ENCODE measurements around the gene CMYA5. TPM values are rescaled to one million over a fixed set of nuclear protein-coding genes. Genes with fewer than 3 reads are reported as not detected.
A peak's percentile ranks its signal among the peaks of the same experiment; 100 is the strongest.
"Not testable (repeated sequence)": the region's sequence is repeated elsewhere in the genome, so short reads cannot be mapped to it uniquely, and the experiment has no call there.

Gene CMYA5
- polyA plus RNA-seq (ENCODE audit: insufficient read length), result 230 TPM

DNA sequence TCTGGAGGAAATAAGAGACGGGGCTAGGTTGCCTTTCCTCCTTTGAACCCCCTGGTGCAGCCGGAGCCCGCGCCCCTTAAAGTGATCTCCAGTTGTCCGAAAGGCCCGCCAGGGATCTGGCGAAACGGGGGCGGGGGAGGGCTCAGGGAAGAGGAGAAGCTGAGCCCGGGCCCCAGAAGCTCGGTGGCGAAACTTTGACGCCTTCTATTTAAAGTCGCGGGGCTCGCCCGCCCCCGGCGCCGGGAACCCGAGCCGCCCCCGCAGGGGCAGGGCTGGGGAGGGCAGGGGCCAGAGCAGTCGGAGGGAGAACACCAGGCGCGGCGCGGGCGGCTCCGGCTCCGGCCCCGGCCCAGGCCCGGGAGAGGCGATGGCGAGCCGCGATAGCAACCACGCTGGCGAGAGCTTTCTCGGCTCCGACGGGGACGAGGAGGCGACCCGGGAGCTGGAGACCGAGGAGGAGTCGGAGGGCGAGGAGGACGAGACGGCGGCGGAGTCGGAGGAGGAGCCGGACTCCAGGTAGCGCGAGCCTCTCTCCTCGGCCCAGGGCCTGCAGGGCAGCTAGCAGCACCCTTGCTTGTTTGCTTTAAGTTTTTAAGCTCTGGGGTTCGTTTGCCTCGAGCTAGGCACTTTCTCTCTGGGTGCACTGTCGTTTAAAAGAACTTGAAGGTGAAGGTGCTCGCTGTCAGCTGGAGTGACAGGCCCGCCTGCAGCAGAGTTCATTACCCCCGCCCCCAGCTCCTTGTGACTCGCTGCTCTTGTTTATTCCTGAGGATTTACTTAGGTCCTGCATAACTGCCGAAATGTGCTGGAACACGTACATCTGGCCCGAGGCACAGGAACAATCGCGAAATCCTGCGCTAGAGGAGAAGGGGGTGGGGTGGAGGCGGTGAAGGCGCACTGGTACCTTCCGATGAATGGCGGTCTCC lies at the start of gene CMYA5:
TSS of gene CMYA5 (plus strand) at position 296 of the 926 bp plus-strand sequence. CDS start at position 368, 72 bp downstream.
- DNase-seq (ENCODE audit: low read depth), result peak; percentile 14

DNA sequence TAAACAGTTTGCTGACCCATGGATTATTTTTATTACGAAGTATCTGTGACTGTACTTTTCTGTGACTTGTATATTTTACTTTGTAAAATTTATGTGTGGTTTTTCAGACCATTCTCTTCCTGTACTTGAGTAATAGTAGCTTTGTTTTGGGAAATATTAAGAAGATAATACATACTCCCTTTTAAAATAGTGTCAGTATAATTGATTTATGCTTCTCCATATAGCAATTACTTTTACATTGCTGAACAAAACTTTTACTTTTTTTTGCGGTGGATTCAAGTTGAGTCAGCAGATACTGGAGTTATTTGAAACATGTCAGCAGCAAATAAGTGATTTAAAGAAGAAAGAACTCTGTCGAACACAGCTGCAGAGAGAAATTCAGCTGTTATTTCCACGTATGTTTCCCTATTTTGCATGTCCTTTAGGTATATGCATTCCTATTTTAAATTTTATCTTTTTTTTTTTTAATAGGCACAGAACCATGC lies 49.0 kb upstream of the CMYA5 start:
- no peak for DNase-seq (ENCODE audit: low read depth)

- DNase-seq (ENCODE audit: low read depth), result no peak
These were observed 48.2 kb upstream of the CMYA5 start for GRCh38 chr5:79641414-79641813.

DNA sequence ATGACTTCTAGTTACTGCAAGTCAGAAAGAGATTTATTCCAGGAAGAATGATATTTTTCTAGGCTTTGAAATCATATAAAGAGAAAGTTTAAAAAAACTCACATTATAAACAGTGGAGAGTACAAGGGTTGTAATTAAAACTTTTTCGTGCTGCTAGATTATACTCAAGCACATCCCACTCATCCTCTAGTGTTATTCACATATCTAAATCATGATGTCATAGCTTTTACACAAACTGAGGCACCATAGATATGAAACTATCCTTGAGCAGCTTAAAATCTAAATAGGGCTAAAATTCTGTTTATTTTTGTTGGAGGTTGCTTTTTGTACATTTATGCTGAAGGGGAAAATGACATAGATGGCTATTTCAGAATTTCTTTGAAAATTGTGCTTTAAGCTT lies 47.4 kb upstream of the CMYA5 start:
- no peak for DNase-seq (ENCODE audit: low read depth)

GRCh38 chr5:79653843-79654242 lies 35.8 kb upstream of the CMYA5 start:
- DNase-seq (ENCODE audit: low read depth), result no peak

GRCh38 chr5:79663212-79663611 lies 26.4 kb upstream of the CMYA5 start:
- no peak for DNase-seq (ENCODE audit: low read depth)

GRCh38 chr5:79666758-79667157 lies 22.9 kb upstream of the CMYA5 start:
- no peak for DNase-seq (ENCODE audit: low read depth)

DNA sequence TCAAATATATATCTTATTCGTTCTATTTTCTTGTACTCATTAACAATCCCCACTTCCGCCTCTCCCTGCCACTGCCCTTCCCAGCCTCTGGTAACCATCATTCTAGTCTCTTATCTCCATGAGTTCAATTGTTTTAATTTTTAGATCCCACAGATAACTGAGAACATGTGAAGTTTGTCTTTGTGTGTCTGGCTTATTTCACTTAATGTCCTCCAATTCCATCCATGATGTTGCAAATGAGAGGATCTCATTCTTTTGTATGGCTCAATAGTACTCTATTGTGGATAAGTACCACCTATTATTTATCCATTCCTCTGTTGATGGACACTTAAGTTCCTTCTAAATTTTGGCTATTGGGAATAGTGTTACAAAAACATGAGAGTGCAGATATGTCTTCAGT lies 17.2 kb upstream of the CMYA5 start:
- DNase-seq (ENCODE audit: low read depth), result no peak

- DNase-seq (ENCODE audit: low read depth), result not testable (repeated sequence)
These were observed 13.3 kb upstream of the CMYA5 start for GRCh38 chr5:79676354-79676753.

DNA sequence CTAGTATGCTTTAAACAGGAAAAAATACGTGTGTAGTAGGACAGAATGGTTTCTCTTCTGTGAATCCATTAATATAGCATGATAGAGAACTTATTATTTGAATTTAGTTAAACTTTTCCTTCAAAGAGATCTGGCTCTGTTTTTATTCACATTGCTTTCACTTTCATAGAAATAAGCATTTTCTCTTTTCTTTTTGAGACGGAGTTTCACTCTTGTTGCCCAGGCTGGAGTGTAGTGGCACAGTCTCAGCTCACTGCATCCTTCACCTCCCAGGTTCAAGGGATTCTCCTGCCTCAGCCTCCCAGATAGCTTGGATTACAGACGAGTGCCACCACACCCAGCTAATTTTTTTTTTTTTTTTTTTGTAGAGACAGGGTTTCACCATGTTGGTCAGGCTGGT lies 7.5 kb upstream of the CMYA5 start:
- DNase-seq (ENCODE audit: low read depth), result not testable (repeated sequence)

- no peak for DNase-seq (ENCODE audit: low read depth)
These were observed 4.9 kb upstream of the CMYA5 start for GRCh38 chr5:79684782-79685181.

- DNase-seq (ENCODE audit: low read depth), result no peak
These were observed 4.0 kb upstream of the CMYA5 start for GRCh38 chr5:79685627-79686026.

- DNase-seq (ENCODE audit: low read depth), result no peak
These were observed 2.8 kb upstream of the CMYA5 start for GRCh38 chr5:79686799-79687198.

GRCh38 chr5:79687889-79688288 lies 1.7 kb upstream of the CMYA5 start:
- DNase-seq (ENCODE audit: low read depth), result no peak

GRCh38 chr5:79691007-79691406 lies 1.4 kb downstream of the CMYA5 start:
- DNase-seq (ENCODE audit: low read depth), result no peak

GRCh38 chr5:79692596-79692995 lies 3.0 kb downstream of the CMYA5 start:
- no peak for DNase-seq (ENCODE audit: low read depth)

DNA sequence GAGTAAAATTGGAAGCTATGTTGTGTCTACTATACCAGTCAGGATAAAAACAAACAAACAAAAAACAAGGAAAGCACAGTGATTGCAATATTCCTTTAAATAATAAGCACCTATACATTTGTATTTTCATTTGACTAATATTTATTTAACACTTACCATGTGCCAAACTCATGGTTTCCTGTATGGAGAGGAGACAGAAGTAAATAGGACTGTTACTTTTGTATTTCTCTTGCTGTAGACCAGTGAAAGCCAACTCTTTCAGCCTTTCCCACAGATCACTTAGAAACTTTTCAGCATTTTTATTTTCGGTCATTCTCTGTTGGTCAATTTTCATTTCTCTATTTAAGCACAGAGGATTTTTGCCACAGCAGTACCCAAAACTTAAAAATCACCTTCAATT lies 4.5 kb downstream of the CMYA5 start:
- DNase-seq (ENCODE audit: low read depth), result no peak

GRCh38 chr5:79694652-79695051 lies 5.0 kb downstream of the CMYA5 start:
- no peak for DNase-seq (ENCODE audit: low read depth)

- DNase-seq (ENCODE audit: low read depth), result no peak
These were observed 5.9 kb downstream of the CMYA5 start for GRCh38 chr5:79695526-79695925.

DNA sequence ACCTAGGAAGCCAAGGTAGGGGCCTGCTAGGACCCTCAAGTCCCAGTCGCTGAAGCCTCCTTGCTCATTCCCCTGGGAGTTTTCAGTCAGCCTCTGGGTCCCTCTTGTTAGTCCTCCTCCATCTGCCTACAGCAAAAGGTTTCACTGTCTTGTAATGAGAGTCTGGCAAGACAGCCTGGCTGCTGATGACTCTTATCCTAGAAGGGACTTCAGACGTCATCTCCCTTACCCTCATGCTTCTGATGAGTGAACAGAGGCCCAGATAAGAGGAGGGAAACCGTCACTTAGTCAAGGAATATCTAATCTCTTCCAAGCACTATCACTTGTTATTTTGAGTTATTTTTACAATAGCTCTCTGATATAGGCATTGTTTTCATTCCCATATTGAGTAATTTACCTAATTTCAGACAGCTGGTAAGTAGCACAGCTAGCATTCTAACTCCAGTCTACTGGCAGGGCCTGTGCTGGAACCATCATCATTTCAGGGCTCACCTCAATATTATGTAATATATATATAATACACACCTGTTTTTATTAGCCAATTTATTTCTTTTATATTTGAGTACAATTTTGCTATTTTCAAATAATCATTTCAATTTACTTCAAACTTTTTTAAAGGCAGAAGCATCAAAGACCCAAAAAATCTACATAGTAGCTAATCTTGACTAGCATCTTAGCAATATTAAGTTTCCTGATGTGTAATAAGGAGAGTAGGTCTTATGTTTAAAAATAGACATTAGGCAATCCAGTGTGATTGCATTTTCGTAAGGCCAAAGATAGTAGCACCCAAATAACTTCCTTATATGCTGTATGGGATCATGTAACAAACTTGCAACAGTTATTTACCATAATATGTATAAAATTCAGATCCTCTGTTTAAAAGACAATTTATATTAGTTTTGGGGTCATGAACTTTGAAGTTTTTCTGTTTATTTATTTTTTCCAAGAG lies 7.9 kb downstream of the CMYA5 start:
- DNase-seq (ENCODE audit: low read depth), result no peak

GRCh38 chr5:79699763-79700400 lies 10.2 kb downstream of the CMYA5 start:
- DNase-seq (ENCODE audit: low read depth), result no peak

Measured in forelimb muscle (tissue), 1 donor.